Skin of body (tissue), 2 donors: ENCODE measurements around the gene ZNF662. TPM values are rescaled to one million over a fixed set of nuclear protein-coding genes. Genes with fewer than 3 reads are reported as not detected.

Experiments
- DNase-seq: peaks from one replicate; lab custom pipeline; 2025; lab: John Stamatoyannopoulos, UW
- total RNA-seq: library from RNA; depleted of rRNA; stranded (reverse); fragments of >200 nt; gene quantifications from one replicate; pipeline ENCODE4 v1.2.3, GENCODE V29; 2014

ZNF662 gene
- total RNA-seq, 1 donor from 2014 or later: 12.1 TPM

GRCh38 chr3:42886294-42886822 is 19.6 kb upstream of the ZNF662 start:
- no peak for DNase-seq

GRCh38 chr3:42887084-42887483 is 18.9 kb upstream of the ZNF662 start:
- no peak for DNase-seq

- no peak for DNase-seq
Measured at GRCh38 chr3:42891042-42891441, 14.9 kb upstream of the ZNF662 start.

- DNase-seq: no peak
Measured at GRCh38 chr3:42892169-42892568, 13.8 kb upstream of the ZNF662 start.

GRCh38 chr3:42892807-42893206 is 13.1 kb upstream of the ZNF662 start:
- no peak for DNase-seq

GRCh38 chr3:42894698-42895579 is 11.0 kb upstream of the ZNF662 start:
- DNase-seq: no peak

- no peak for DNase-seq
Measured at GRCh38 chr3:42895580-42895868, 10.4 kb upstream of the ZNF662 start.

GRCh38 chr3:42898896-42899675 is 6.9 kb upstream of the ZNF662 start:
- DNase-seq: no peak

- no peak for DNase-seq
Measured at GRCh38 chr3:42900226-42901072, 5.5 kb upstream of the ZNF662 start.

- DNase-seq: no peak
Measured at GRCh38 chr3:42901073-42901415, 4.9 kb upstream of the ZNF662 start.

GRCh38 chr3:42902257-42902656 is 3.7 kb upstream of the ZNF662 start:
- no peak for DNase-seq

GRCh38 chr3:42904076-42904475 is 1.9 kb upstream of the ZNF662 start:
- no peak for DNase-seq

GRCh38 chr3:42905740-42906069 is 237 bp upstream of the ZNF662 start:
- DNase-seq: no peak

- DNase-seq: no peak
Measured at GRCh38 chr3:42906848-42907183, 874 bp downstream of the ZNF662 start.

GRCh38 chr3:42908675-42909074 is 2.7 kb downstream of the ZNF662 start:
- DNase-seq: no peak

- DNase-seq: no peak
Measured at GRCh38 chr3:42911551-42911950, 5.6 kb downstream of the ZNF662 start.

- no peak for DNase-seq
Measured at GRCh38 chr3:42914771-42915515, 9.0 kb downstream of the ZNF662 start.

GRCh38 chr3:42923606-42924005 is 17.7 kb downstream of the ZNF662 start:
- no peak for DNase-seq

GRCh38 chr3:42926310-42926709 is 20.4 kb downstream of the ZNF662 start:
- DNase-seq: no peak

- no peak for DNase-seq
Measured at GRCh38 chr3:42934111-42934510, 28.2 kb downstream of the ZNF662 start.

- no peak for DNase-seq
Measured at GRCh38 chr3:42934910-42935309, 29.0 kb downstream of the ZNF662 start.
